HG03175 (cell line): ENCODE measurements around the gene RMND5A.

ENCODE experiments used
- ATAC-seq: cut with Tn5 transposase; IDR thresholded peaks from one replicate; pipeline ENCODE4 v1.9.1; 2021; ENCODE audit warnings: mild to moderate bottlenecking, moderate library complexity; ENCODE audit not compliant: unreplicated experiment

Gene RMND5A

DNA sequence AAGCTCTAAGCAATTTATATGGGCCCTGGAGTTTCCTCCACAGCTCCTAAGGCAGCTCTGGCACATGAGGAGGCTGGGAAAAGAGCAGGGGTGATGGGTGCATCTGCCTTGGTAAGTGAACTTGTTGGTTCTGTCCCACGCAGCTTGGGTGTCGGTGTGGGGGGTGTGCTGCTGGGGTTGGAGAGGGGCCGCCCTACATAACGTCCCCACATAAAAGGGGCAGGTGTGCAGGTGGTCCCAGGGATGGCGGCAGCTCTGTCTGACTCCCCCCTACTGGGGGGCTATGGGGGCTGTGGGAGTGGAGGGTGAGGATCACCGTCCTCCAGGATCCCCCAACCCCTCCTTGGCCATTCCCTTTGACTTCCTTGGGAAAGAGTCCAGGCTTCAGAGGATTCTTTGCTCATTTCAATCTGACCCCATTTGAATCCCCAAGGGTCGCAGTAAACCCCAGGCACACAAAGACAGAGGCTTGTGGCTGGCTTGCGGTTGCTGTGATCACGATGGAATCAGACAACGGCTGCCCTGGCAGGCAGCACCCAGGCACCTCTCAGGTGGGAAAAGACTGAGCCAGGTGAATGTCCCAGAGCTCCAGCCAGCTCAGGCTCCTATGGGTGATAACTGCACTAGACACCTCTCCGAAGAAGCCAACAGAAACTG, 105.1 kb downstream of the RMND5A start:
- no peak for ATAC-seq

DNA sequence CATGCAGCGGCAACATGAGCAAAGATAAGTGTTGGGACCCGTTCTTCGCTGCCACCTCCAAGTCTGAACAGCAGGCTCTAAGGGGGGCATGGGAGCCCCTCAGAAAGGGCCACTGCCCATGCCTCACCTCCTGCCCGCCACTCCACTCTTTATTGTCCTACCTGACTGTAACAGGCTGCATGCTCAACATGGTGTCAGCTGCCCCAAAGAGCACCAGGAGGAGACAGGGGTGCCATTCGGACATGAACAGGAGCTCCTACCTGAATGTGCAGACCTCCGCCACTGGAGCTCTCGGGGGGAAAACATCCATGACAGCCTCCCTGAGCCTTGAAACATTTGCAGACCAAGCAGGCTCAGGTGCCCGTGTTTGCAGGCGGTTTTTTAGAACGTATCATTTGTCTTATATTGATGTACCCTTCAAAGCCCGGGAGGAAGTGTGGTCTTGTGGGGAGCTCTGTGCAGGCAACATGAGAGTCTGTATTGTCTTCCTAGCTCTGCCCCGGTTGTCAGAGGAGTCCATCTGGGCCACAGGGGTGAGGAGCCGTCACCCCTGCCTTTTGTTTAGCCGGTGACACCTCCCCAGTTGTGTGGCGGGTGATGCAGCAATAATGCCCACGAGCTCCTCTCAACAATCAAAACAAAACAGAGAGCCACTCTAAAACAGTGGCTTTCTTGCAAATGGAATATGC, 105.7 kb downstream of the RMND5A start:
- no peak for ATAC-seq

DNA sequence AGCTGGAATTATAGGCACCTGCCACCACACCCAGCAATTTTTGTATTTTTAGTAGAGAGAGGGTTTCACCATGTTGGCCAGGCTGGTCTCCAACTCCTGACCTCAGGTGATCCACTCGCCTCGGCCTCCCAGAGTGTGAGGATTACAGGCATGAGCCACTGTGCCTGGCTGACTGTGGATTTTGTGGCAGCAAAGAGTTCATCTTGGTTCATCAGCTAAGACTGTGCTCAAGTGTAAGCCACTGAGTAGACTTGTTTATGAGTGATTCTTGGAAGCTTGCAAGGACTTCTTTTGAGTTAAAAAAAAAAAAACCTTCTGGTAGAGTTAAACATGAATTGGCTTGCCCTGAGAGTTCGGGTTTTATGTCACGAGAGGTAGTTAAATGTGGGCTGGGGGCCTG, 106.9 kb downstream of the RMND5A start:
- no peak for ATAC-seq
